Endodermal cell (in vitro differentiated cells): Measurements from ENCODE around the gene ITGAD. TPM values are rescaled to one million over a fixed set of nuclear protein-coding genes. Genes with fewer than 3 reads are reported as not detected.

Source experiments
- DNase-seq: peaks from one replicate; pipeline ENCODE4 v3.0.0-alpha.2; 2017
- H3K27ac ChIP-seq: 2 replicates; pipeline ENCODE4 v1.5.1; 2013; ENCODE audit warnings: mild to moderate bottlenecking, low read depth, low read length, moderate library complexity
- H3K27me3 ChIP-seq: 2 replicates; pipeline ENCODE4 v1.6.1; 2013; ENCODE audit warnings: mild to moderate bottlenecking, low read length, moderate library complexity; ENCODE audit not compliant: insufficient read depth, control insufficient read depth, poor library complexity, severe bottlenecking
- H3K36me3 ChIP-seq: 2 replicates; pipeline ENCODE4 v1.7.0; 2013; ENCODE audit warnings: mild to moderate bottlenecking, low read length, moderate library complexity; ENCODE audit not compliant: control insufficient read depth, insufficient read depth
- H3K4me1 ChIP-seq: one replicate; pipeline ENCODE4 v1.7.0; 2013; ENCODE audit warnings: low read length; ENCODE audit not compliant: control insufficient read depth, insufficient read depth
- H3K4me3 ChIP-seq: 2 replicates; pipeline ENCODE4 v1.5.1; 2013; ENCODE audit warnings: mild to moderate bottlenecking, low read length, moderate library complexity
- H3K9ac ChIP-seq: 2 replicates; pipeline ENCODE4 v1.6.1; 2013; ENCODE audit warnings: mild to moderate bottlenecking, low read length, moderate library complexity; ENCODE audit not compliant: poor library complexity, severe bottlenecking; ENCODE audit errors: extremely low read depth
- H3K9me3 ChIP-seq: 2 replicates; pipeline ENCODE4 v1.6.1; 2013; ENCODE audit warnings: mild to moderate bottlenecking, low read length, moderate library complexity; ENCODE audit not compliant: control insufficient read depth
- H3K27ac Mint-ChIP-seq: 2 replicates; pipeline ENCODE4 v1.8.0; 2020; ENCODE audit warnings: mixed read lengths
- H3K27me3 Mint-ChIP-seq: 2 replicates; pipeline ENCODE4 v1.8.0; 2021; ENCODE audit warnings: mild to moderate bottlenecking, mixed read lengths; ENCODE audit not compliant: insufficient read depth
- H3K36me3 Mint-ChIP-seq: 2 replicates; pipeline ENCODE4 v1.8.0; 2020; ENCODE audit warnings: low read depth, mixed read lengths
- H3K4me1 Mint-ChIP-seq: 2 replicates; pipeline ENCODE4 v1.8.0; 2020; ENCODE audit warnings: mixed read lengths
- H3K4me3 Mint-ChIP-seq: 2 replicates; pipeline ENCODE4 v1.8.0; 2020; ENCODE audit warnings: mild to moderate bottlenecking, moderate library complexity, mixed read lengths
- H3K9me3 Mint-ChIP-seq: 2 replicates; pipeline ENCODE4 v1.8.0; 2020; ENCODE audit warnings: mild to moderate bottlenecking, mixed read lengths
- WGBS, 2 experiments: methylation state at CpG; one replicate each; pipeline versions ENCODE4 v1.1.5 to v1.1.7; 2013; ENCODE audit warnings: missing lambda C conversion rate in 2 of 2, mixed read lengths in 1 of 2; ENCODE audit not compliant: insufficient coverage in 1 of 2, insufficient read length in 1 of 2; 5-methylcytosine and 5-hydroxymethylcytosine counted together
- total RNA-seq, 2 donors: library from RNA; stranded (reverse); fragmentation: NEBNext Ultra II Directional in 1 of 2; extraction: Animal tissue kit (Norgen Biotek cat#: 25700) in 1 of 2; gene quantifications; 2 replicates in 1 of 2; 3 replicates in 1 of 2; pipeline ENCODE4 v1.2.1, GENCODE V29; 2021
- TF ChIP-seq, protein P1 (sequence below): fragments of 200-600 bp; sonication (generic); conservative IDR thresholded peaks from 2 replicates; pipeline ENCODE4 v1.5.0; 2021; ENCODE audit warnings: antibody characterized with exemption, mild to moderate bottlenecking

The ITGAD gene
- total RNA-seq, 2 donors from 2014 or later: not detected

DNA sequence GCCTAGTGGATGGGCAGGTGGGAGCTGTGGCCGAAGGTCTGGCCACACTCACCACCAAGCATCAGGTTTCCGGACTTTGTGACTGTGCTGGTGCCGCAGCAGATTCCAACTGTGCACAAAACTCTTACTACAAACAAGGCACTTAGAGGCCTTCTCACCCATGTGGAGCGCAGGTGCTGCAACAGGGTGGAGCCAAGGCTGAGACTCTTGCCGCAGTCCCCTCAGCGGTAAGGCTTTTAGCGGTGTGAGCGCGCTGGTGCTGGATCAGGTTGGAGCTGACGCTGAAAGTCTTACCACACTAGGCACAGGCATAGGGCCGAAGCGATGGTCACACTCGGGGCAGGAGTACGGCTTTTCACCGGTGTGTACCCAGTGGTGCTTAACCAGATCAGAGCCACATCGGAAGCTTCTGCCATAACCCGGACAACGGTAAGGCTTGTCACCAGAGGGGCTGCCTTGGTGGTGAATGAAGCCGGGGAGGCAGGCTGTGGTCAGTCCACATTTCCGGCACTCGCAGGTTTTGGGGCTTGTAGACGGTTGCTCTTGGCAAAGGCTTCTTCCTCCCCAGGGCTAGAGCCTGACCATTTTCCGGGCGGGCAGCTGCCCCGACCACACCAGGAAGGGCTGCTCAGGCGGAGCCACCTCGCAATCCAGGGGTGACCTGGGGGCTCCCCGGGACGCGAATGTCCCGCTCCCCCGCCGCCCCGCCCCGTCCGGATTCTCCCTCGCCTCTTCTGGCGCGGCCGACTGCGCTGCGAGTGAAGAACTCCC, 65.1 kb downstream of the ITGAD start:
- DNase-seq: peak; percentile 87
- peak overlapping the region; percentile 76 for H3K4me3 Mint-ChIP-seq
- Histone ChIP-seq H3K4me1 (peaks cover 2% of the 10 kb centered on the region), H3K27me3 (no peaks in the 10 kb centered on the region), H3K4me3 (peak overlapping the region; percentile 89), H3K27ac (peak overlapping the region; percentile 98), H3K9ac (peak overlapping the region; percentile 97), H3K36me3 (peaks cover 28% of the 10 kb centered on the region), H3K9me3 (no peaks in the 10 kb centered on the region)
- TF ChIP-seq, protein P1, sequence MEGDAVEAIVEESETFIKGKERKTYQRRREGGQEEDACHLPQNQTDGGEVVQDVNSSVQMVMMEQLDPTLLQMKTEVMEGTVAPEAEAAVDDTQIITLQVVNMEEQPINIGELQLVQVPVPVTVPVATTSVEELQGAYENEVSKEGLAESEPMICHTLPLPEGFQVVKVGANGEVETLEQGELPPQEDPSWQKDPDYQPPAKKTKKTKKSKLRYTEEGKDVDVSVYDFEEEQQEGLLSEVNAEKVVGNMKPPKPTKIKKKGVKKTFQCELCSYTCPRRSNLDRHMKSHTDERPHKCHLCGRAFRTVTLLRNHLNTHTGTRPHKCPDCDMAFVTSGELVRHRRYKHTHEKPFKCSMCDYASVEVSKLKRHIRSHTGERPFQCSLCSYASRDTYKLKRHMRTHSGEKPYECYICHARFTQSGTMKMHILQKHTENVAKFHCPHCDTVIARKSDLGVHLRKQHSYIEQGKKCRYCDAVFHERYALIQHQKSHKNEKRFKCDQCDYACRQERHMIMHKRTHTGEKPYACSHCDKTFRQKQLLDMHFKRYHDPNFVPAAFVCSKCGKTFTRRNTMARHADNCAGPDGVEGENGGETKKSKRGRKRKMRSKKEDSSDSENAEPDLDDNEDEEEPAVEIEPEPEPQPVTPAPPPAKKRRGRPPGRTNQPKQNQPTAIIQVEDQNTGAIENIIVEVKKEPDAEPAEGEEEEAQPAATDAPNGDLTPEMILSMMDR: no peak
- H3K4me1 Mint-ChIP-seq: peaks cover 13% of the 10 kb centered on the region
- WGBS, 2 experiments: 3 to 4% methylated on average over 18 to 42 of the region's 42 CpGs
- peak overlapping the region; percentile 97 for H3K27ac Mint-ChIP-seq
- peaks cover 9% of the 10 kb centered on the region for H3K36me3 Mint-ChIP-seq
- H3K27me3 Mint-ChIP-seq: no peaks in the 10 kb centered on the region
- no peaks in the 10 kb centered on the region for H3K9me3 Mint-ChIP-seq

DNA sequence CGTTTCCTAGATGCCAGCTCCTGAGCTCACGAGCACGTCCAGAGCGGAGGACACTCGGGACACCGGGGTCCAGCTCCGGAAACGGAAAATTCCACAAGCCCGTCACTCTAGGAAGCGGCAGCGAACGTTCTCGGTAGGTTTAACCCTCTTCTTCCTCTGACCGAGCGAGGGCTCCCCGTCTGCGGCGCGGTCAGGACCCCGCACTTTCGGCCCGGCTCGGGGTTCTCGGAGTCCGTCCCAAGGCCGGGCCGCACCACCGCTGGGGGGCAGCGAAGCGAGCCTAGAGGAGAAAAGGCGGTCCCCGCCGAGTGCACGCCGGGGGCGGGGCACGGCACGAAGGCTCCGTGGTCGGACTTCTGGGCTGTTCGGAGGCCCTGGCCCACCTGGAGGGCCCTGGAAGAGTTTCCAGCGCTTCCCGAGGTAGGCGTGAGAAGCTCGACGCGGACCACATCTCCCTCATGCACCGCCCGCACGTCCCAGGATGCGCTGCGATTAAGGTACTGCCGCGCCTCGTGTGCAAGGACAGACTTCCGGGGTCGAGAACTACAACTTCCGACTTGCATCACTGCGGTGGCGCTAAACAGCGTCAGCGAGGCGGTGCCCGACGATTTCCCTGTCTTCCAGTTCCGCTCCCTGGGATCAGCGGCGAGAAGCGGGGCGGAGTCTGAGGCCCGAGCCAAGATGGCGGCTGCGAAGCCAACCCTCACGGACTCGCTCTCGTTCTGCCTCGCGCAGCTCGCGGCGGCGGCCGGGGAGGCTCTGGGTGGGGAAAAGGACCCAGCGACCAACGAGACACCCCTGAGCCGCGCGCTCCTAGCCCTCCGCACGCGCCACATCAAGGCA, 65.9 kb downstream of the ITGAD start, which contains the start of gene ARMC5:
Gene ARMC5 (plus strand): TSS at position 658 of the 843 bp plus-strand sequence. CDS start 24 bp downstream, at position 682.
- Mint-ChIP-seq H3K27ac (peak within 1 kb of the TSS; percentile 97), H3K27me3 (no peaks in the 10 kb centered on the region), H3K9me3 (no peaks in the 10 kb centered on the region), H3K4me3 (peak within 1 kb of the TSS; percentile 76), H3K4me1 (peaks cover 6% of the 10 kb centered on the region), H3K36me3 (peaks cover 15% of the 10 kb centered on the region)
- DNase-seq: peak; percentile 98
- H3K27ac ChIP-seq: peak within 1 kb of the TSS; percentile 98
- no peaks in the 10 kb centered on the region for H3K4me1 ChIP-seq
- peaks cover 36% of the 10 kb centered on the region for H3K36me3 ChIP-seq
- no peaks in the 10 kb centered on the region for H3K9me3 ChIP-seq
- H3K9ac ChIP-seq: peak within 1 kb of the TSS; percentile 97
- WGBS, 2 experiments: 0% methylated on average over 65 to 91 of the region's 91 CpGs
- H3K4me3 ChIP-seq: peak within 1 kb of the TSS; percentile 91
- H3K27me3 ChIP-seq: no peaks in the 10 kb centered on the region
- TF ChIP-seq, protein P1: peak; percentile 68

DNA sequence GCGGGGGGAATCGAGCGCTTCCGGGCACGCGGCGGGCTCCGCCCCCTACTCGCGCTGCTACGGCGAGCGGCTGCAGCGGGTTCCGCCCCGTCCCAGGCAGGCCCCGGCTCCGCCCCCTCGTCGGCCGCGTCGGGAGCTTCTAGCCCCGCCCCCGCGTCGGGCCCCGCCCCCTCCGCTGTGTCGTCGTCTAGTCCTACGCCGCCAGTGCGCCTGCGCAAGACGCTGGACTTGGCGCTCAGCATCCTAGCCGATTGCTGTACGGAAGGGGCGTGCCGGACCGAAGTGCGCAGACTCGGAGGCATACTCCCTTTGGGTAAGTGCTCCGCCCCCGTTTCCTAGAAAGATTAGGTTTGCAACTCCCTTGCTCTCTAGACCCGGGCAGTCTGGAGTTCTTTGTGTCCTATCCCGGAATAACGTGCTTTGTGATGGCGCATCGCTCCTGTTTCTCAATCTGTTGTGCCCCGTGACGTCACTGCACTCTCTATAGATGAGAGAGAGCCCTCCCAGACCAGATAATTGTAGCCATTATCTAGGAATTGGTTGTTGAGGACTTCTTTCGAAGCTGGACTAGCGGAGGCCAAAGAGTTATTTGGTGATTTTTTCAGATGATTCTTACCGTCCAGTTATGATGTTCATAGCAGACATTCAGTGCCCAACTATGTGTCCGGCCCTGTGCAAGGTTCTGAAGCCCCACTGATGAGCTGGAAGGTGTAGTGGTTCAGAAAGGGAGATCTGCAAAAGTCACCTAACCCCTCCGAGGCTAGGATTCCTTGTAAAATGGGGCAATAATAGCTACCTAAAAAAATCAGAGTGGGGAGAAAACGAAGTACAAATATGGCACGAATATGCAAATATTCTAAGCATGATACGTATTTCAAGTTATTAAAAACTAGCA, 66.8 kb downstream of the ITGAD start:
- Mint-ChIP-seq H3K9me3 (no peaks in the 10 kb centered on the region), H3K4me3 (peak overlapping the region; percentile 76), H3K27me3 (no peaks in the 10 kb centered on the region), H3K36me3 (peaks cover 18% of the 10 kb centered on the region), H3K27ac (peak overlapping the region; percentile 97), H3K4me1 (peaks cover 6% of the 10 kb centered on the region)
- TF ChIP-seq, protein P1: no peak
- Histone ChIP-seq H3K4me3 (peak overlapping the region; percentile 91), H3K9ac (peak overlapping the region; percentile 97), H3K27me3 (no peaks in the 10 kb centered on the region), H3K36me3 (peaks cover 36% of the 10 kb centered on the region), H3K4me1 (no peaks in the 10 kb centered on the region), H3K27ac (peak overlapping the region; percentile 98), H3K9me3 (no peaks in the 10 kb centered on the region)
- 6 to 15% methylated on average over 20 to 61 of the region's 61 CpGs for WGBS, 2 experiments
- peak; percentile 100 for DNase-seq
